T-cell (primary cell): ENCODE measurements around the gene ARMH1. TPM values are rescaled to one million over a fixed set of nuclear protein-coding genes. Genes with fewer than 3 reads are reported as not detected.

Experiments used
- ATAC-seq, 4 experiments: fragments of 200-7000 bp in 3 of 4; fragments of 150-1000 bp in 1 of 4; cut with Tn5 transposase; replicated peaks in 1 of 4; 1 replicate in 3 of 4; 2 replicates in 1 of 4; pipeline ENCODE4 v1.10.0; 2021; ENCODE audit warnings: moderate library complexity in 3 of 4, mild to moderate bottlenecking in 2 of 4, moderate number of reproducible peaks in 1 of 4
- CTCF ChIA-PET, 2 donors: fragments of 300-600 bp; sonication (Branson Sonifier 250); formaldehyde crosslinking; loops; one replicate each; lab custom pipeline; 2022; ENCODE audit warnings: antibody characterized with exemption in 2 of 2; lab: Charles Lee
- POLR2A ChIA-PET, 2 donors: fragments of 300-600 bp; sonication (Branson Sonifier 250); formaldehyde crosslinking; loops; one replicate each; lab custom pipeline; 2022; ENCODE audit warnings: antibody characterized with exemption in 2 of 2; lab: Charles Lee
- DNase-seq, 35 experiments: peaks; one replicate each; pipeline versions ENCODE4 v3.0.0 to v3.0.0-alpha.2; 2013 to 2023
- H3K27ac ChIP-seq: one replicate; pipeline ENCODE4 v1.5.1; 2013; ENCODE audit warnings: low read length
- H3K27me3 ChIP-seq, 2 experiments: replicated peaks in 1 of 2; 1 replicate in 1 of 2; 2 replicates in 1 of 2; pipeline versions ENCODE4 v1.6.1 to v1.7.0; 2013; ENCODE audit warnings: low read length in 1 of 2, mixed read lengths in 1 of 2; ENCODE audit not compliant: control insufficient read depth in 2 of 2, insufficient read depth in 2 of 2; ENCODE audit errors: extremely low read depth in 1 of 2
- H3K36me3 ChIP-seq, 2 donors: 1 replicate in 1 of 2; 2 replicates in 1 of 2; pipeline versions ENCODE4 v1.6.1 to v1.7.0; 2013; ENCODE audit warnings: low read length in 1 of 2; ENCODE audit not compliant: control insufficient read depth in 2 of 2, insufficient read depth in 1 of 2; ENCODE audit errors: extremely low read depth in 1 of 2
- H3K4me1 ChIP-seq, 2 experiments: 1 replicate in 1 of 2; 2 replicates in 1 of 2; pipeline versions ENCODE4 v1.6.1 to v1.7.0; 2013; ENCODE audit warnings: low read length in 2 of 2, mixed read lengths in 1 of 2; ENCODE audit not compliant: insufficient read depth in 2 of 2, control insufficient read depth in 1 of 2; ENCODE audit errors: extremely low read depth in 1 of 2
- H3K4me3 ChIP-seq, 2 donors: 1 replicate in 1 of 2; 2 replicates in 1 of 2; pipeline versions ENCODE4 v1.5.1 to v1.7.0; 2013; ENCODE audit warnings: mild to moderate bottlenecking in 2 of 2, low read length in 1 of 2, moderate library complexity in 1 of 2; ENCODE audit not compliant: control insufficient read depth in 1 of 2; ENCODE audit errors: extremely low read depth in 1 of 2
- H3K9me3 ChIP-seq: 2 replicates; pipeline ENCODE4 v1.7.0; 2013
- H3K27ac Mint-ChIP-seq, 2 donors: one replicate each; pipeline ENCODE4 v1.8.0; 2020 to 2021; ENCODE audit warnings: mild to moderate bottlenecking in 2 of 2, mixed read lengths in 2 of 2
- H3K27me3 Mint-ChIP-seq, 2 donors: one replicate each; pipeline ENCODE4 v1.8.0; 2021 to 2022; ENCODE audit warnings: mixed read lengths in 2 of 2
- H3K36me3 Mint-ChIP-seq: one replicate; pipeline ENCODE4 v1.8.0; 2021; ENCODE audit warnings: mixed read lengths
- H3K4me1 Mint-ChIP-seq, 3 donors: one replicate each; pipeline ENCODE4 v1.8.0; 2020 to 2022; ENCODE audit warnings: mixed read lengths in 3 of 3, mild to moderate bottlenecking in 1 of 3
- H3K4me3 Mint-ChIP-seq, 3 donors: one replicate each; pipeline ENCODE4 v1.8.0; 2020 to 2022; ENCODE audit warnings: mild to moderate bottlenecking in 3 of 3, mixed read lengths in 3 of 3, moderate library complexity in 3 of 3
- H3K9me3 Mint-ChIP-seq, 3 donors: one replicate each; pipeline ENCODE4 v1.8.0; 2020 to 2022; ENCODE audit warnings: mixed read lengths in 3 of 3
- WGBS: methylation state at CpG from one replicate; pipeline ENCODE4 v1.1.5; 2013; ENCODE audit warnings: missing lambda C conversion rate; ENCODE audit not compliant: insufficient coverage; 5-methylcytosine and 5-hydroxymethylcytosine counted together
- total RNA-seq, 35 experiments: library from RNA in 6 of 35; stranded (reverse) in 6 of 35; fragments of 120-200 nt in 1 of 35; gene quantifications; one replicate each; pipeline versions ENCODE4 v1.2.1 to v1.2.4 and lab custom pipeline; 2013 to 2026

ARMH1 gene
- total RNA-seq, 5 donors from 2014 or later (not counting 1 experiment from before 2014, with no cell fraction given) = 49.5 to 102 (median 89.7) TPM

DNA sequence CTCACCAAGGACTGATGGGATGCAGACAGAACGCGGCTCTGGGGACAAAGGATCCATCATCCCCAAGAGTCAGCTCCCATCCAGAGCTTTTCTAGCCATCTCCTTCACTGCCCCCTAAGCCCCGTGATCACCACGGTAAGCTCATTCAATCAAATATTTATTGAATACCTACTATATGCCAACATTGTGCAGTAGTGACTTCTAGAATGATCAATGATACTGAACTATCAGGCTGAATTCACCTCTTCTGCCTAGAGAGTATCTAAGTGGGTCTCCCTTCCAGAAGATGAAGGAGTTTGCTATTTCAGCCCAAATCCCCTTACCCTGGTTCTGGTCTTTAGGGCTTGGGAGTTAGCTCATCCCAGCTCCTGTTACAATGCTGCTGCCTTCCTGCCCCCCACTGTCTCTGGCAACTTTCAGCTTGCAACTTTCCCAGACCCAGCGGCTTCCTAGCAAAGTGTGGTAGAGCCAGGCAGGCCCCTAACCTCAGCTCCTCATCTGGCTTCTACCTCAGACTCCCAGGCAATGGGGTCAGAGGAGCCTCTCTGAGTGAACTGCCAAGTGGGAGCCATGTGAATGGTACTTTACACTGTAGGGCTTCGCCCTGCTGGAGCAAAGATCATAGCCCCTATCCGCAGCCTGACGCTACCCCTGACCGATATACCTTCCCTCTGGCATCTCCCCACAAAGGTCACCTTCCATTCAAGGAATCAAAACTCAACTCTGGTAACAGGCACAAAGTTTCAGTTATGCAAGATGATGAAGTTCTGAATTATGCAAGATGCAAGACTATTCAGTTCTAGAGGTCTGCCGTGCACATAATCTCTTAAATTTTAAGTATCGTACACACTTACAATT is 21.2 kb upstream of the ARMH1 start:
- no peak overlapping the region for H3K27ac Mint-ChIP-seq
- Histone ChIP-seq H3K36me3 (peaks cover 15 to 35% of the 10 kb centered on the region in 2 donors), H3K9me3 (no peaks in the 10 kb centered on the region), H3K4me3 (no peak overlapping the region), H3K4me1 (peaks cover 0 to 8% of the 10 kb centered on the region in 2 experiments), H3K27ac (no peak overlapping the region), H3K27me3 (no peaks in the 10 kb centered on the region)
- no peaks in the 10 kb centered on the region for H3K9me3 Mint-ChIP-seq
- ChIA-PET CTCF (interaction anchor here (0.6 to 3.7 kb wide), 22 partner anchors 11 to 772 kb away, joined by 3 to 35 read pairs (median 4); partner anchors contain the start of genes ARMH1 (in 1 of the 2) and TMEM53 (in 1 of the 2)), POLR2A (no interaction called here)
- no peak overlapping the region for H3K4me3 Mint-ChIP-seq
- ATAC-seq (peak in 1 of 4 experiments; percentile 21), DNase-seq (no peak)
- peaks cover 15% of the 10 kb centered on the region for H3K36me3 Mint-ChIP-seq
- 67% methylated on average over 6 of the region's 11 CpGs for WGBS
- no peaks in the 10 kb centered on the region for H3K27me3 Mint-ChIP-seq
- peaks cover 0 to 7% (median 0%) of the 10 kb centered on the region in 3 donors for H3K4me1 Mint-ChIP-seq

- Mint-ChIP-seq H3K4me1 (no peaks in the 10 kb centered on the region), H3K9me3 (no peaks in the 10 kb centered on the region), H3K27me3 (no peaks in the 10 kb centered on the region), H3K4me3 (no peak overlapping the region), H3K36me3 (peaks cover 7% of the 10 kb centered on the region), H3K27ac (no peak overlapping the region)
- ChIA-PET CTCF (no interaction called here), POLR2A (no interaction called here)
- Histone ChIP-seq H3K36me3 (peaks cover 12 to 22% of the 10 kb centered on the region in 2 donors), H3K9me3 (no peaks in the 10 kb centered on the region), H3K4me1 (peaks cover 0 to 8% of the 10 kb centered on the region in 2 experiments), H3K27ac (no peak overlapping the region), H3K27me3 (no peaks in the 10 kb centered on the region), H3K4me3 (no peak overlapping the region)
- DNase-seq (no peak), ATAC-seq (no peak)
- 95% methylated on average over 31 of the region's 35 CpGs for WGBS
Measured at GRCh38 chr1:44654621-44655187, 19.8 kb upstream of the ARMH1 start.

- Mint-ChIP-seq H3K4me3 (no peak overlapping the region), H3K27ac (no peak overlapping the region), H3K27me3 (no peaks in the 10 kb centered on the region), H3K4me1 (no peaks in the 10 kb centered on the region), H3K36me3 (peaks cover 6% of the 10 kb centered on the region), H3K9me3 (no peaks in the 10 kb centered on the region)
- Histone ChIP-seq H3K27ac (no peak overlapping the region), H3K9me3 (no peaks in the 10 kb centered on the region), H3K4me3 (no peak overlapping the region), H3K27me3 (no peaks in the 10 kb centered on the region), H3K36me3 (peaks cover 4 to 12% of the 10 kb centered on the region in 2 donors), H3K4me1 (peaks cover 0 to 8% of the 10 kb centered on the region in 2 experiments)
- ATAC-seq (no peak), DNase-seq (no peak)
- WGBS = 89% methylated on average over 4 of the region's 5 CpGs
- POLR2A ChIA-PET = no interaction called here
- CTCF ChIA-PET = no interaction called here
Measured at GRCh38 chr1:44655609-44656008, 18.9 kb upstream of the ARMH1 start.

GRCh38 chr1:44659566-44659965 is 14.9 kb upstream of the ARMH1 start:
- DNase-seq (no peak), ATAC-seq (no peak)
- Mint-ChIP-seq H3K27me3 (no peaks in the 10 kb centered on the region), H3K36me3 (no peaks in the 10 kb centered on the region), H3K9me3 (no peaks in the 10 kb centered on the region), H3K4me3 (no peak overlapping the region), H3K27ac (no peak overlapping the region), H3K4me1 (peaks cover 7 to 11% (median 8%) of the 10 kb centered on the region in 3 donors)
- no peak overlapping the region for H3K4me3 ChIP-seq
- CTCF ChIA-PET = interaction anchor here in 1 of 2 donors (0.6 kb wide), 1 partner anchor 597 kb away, joined by 3 read pairs; no protein-coding TSS in a partner anchor
- H3K27ac ChIP-seq = no peak overlapping the region
- H3K4me1 ChIP-seq = peaks cover 2 to 7% of the 10 kb centered on the region in 2 experiments
- H3K9me3 ChIP-seq = no peaks in the 10 kb centered on the region
- no peaks in the 10 kb centered on the region for H3K27me3 ChIP-seq
- no CpG with 5 or more reads among the region's 4 CpGs for WGBS
- peaks cover 2 to 5% of the 10 kb centered on the region in 2 donors for H3K36me3 ChIP-seq
- POLR2A ChIA-PET = no interaction called here

DNA sequence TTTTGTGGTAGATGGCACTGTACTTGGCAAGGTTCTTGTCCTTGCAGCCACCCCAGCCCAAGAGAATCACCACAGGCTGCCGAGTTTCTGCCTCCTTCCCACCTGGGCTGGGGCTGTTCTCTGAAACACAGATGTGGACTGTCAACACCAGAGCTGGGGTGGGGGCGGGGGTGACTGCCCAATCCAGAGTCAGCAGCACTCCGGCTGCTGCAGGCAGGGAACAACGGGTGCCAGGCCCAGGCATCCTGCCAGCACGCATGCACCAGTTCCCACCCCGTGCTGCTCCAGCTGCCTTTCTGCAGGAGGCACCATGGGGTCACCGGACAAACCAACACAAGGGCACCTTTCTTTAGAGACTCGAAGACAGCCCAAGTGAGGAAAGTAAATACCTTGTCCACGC is 14.3 kb upstream of the ARMH1 start:
- Histone ChIP-seq H3K9me3 (no peaks in the 10 kb centered on the region), H3K36me3 (no peaks in the 10 kb centered on the region), H3K4me1 (peaks cover 2 to 13% of the 10 kb centered on the region in 2 experiments), H3K27me3 (no peaks in the 10 kb centered on the region), H3K4me3 (no peak overlapping the region), H3K27ac (no peak overlapping the region)
- Mint-ChIP-seq H3K27me3 (no peaks in the 10 kb centered on the region), H3K4me3 (no peak overlapping the region), H3K36me3 (no peaks in the 10 kb centered on the region), H3K9me3 (no peaks in the 10 kb centered on the region), H3K27ac (no peak overlapping the region), H3K4me1 (peaks cover 13 to 17% (median 14%) of the 10 kb centered on the region in 3 donors)
- DNase-seq (no peak), ATAC-seq (no peak)
- POLR2A ChIA-PET = interaction anchor here in 1 of 2 donors (0.7 kb wide), 1 partner anchor 92 kb away, joined by 6 read pairs; no protein-coding TSS in a partner anchor
- CTCF ChIA-PET = interaction anchor here in 1 of 2 donors (0.6 kb wide), 1 partner anchor 289 kb away, joined by 4 read pairs; no protein-coding TSS in a partner anchor
- 95% methylated on average over 9 of the region's 9 CpGs for WGBS

DNA sequence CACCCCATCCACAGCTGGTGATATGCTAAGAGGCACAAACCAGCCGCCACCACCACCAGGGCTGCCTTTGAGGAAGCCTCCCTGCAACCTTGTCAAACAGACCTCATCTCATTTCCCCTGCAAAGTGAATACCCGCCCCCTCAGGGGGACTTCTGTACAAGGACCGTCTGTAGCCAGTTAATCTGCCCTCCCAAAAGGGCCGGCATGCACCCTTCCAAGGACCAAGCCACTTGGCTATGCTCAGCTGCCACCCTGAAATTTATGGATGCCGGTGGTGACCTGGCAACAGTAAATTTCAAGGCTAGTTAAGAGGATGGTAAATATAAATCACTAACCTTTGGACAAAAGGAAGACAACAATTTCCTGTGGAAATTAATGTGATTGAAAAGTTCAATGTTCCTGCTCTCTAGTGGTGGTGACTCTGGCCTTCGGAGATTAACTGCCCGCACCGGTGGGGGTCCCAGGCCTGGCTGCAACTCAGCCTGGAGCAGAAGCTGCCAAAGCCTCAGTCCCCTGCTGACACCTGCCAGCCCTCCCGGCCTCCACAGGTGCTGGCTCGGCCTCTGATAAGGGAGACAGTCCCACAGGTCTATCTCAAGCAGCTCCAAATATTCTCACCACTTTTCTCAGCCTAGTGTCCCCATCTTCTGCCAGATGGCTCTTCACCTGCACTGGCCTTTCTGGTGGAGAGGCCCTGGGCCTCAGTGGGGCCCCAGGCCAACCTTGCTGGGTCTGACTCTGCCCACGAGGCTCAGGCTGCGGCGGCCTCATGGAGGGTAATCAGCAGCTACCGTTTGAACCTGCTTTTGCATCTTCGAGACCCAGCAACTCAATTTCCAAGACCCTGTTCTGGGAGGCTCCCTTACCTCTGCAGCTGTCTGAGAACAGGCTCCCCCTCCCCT is 12.5 kb upstream of the ARMH1 start:
- H3K27ac ChIP-seq = no peak overlapping the region
- 83% methylated on average over 11 of the region's 15 CpGs for WGBS
- Mint-ChIP-seq H3K27ac (no peak overlapping the region), H3K9me3 (no peaks in the 10 kb centered on the region), H3K4me1 (peaks cover 15 to 17% (median 15%) of the 10 kb centered on the region in 3 donors), H3K36me3 (no peaks in the 10 kb centered on the region), H3K4me3 (no peak overlapping the region), H3K27me3 (no peaks in the 10 kb centered on the region)
- POLR2A ChIA-PET = no interaction called here
- H3K27me3 ChIP-seq = no peaks in the 10 kb centered on the region
- H3K4me3 ChIP-seq = no peak overlapping the region
- CTCF ChIA-PET = no interaction called here
- H3K9me3 ChIP-seq = no peaks in the 10 kb centered on the region
- no peaks in the 10 kb centered on the region for H3K36me3 ChIP-seq
- no peak for DNase-seq
- H3K4me1 ChIP-seq = peaks cover 2 to 13% of the 10 kb centered on the region in 2 experiments
- no peak for ATAC-seq
